Measurements from ENCODE around the gene YBX1. TPM values are rescaled to one million over a fixed set of nuclear protein-coding genes. Genes with fewer than 3 reads are reported as not detected.

YBX1 gene
- total RNA-seq, 1 experiment from 2014 or later = 1,259 TPM

DNA sequence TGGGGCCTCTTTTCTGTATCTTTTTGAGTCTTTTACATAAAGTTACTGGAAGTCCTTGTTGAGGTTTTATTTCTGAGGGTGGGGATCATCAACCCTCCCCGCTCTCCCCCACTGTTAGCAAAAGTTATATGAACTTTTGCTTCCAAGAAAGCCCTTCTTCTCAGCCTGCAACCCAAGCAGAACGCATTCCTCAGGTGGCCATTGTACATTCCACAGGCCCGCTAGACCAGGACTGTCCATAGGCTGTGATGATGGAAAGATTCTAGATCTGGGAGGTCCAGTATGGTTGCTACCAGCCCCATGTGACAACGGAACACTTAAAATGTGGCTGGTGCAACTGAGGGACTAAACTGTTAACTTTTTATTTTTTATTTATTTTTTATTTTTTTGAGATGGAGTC, 11.8 kb upstream of the YBX1 start:
- H3F3A ChIP-seq (ENCODE audit: low read length, unreplicated experiment) = no peaks in the 10 kb centered on the region
- no peaks in the 10 kb centered on the region for H3K9me2 ChIP-seq (replicated peaks; ENCODE audit: low read length)
- H4K20me1 ChIP-seq (ENCODE audit: low read length) = no peaks in the 10 kb centered on the region
- H3K27ac ChIP-seq (ENCODE audit: low read length) = no peak overlapping the region
- BruUV-seq (replicated peaks) = no TSS peak
- intact Hi-C loops (cut with micrococcal nuclease) = no loop called here
- DNase-seq = no peak
- no peak overlapping the region for H2AFZ ChIP-seq (ENCODE audit: low read length)
- no peak overlapping the region for H3K4me3 ChIP-seq (ENCODE audit: low read length)
- peaks cover 48% of the 10 kb centered on the region for H3K36me3 ChIP-seq (ENCODE audit: low read depth, low read length)
- POLR2A ChIA-PET (ENCODE audit: unreplicated experiment) = no interaction called here
- H3K4me2 ChIP-seq (ENCODE audit: low read length) = no peak overlapping the region
- no peaks in the 10 kb centered on the region for H3K4me1 ChIP-seq (ENCODE audit: insufficient read depth, low read length)
- CTCF ChIA-PET = no interaction called here
- H3K27me3 ChIP-seq (ENCODE audit: low read length) = no peaks in the 10 kb centered on the region
- no peak for ATAC-seq
- TF ChIP-seq EZH2 (IDR thresholded peaks at IDR 0.05; ENCODE audit: low read length, unreplicated experiment) (no peak), CTCF (conservative IDR thresholded peaks at IDR 0.05; ENCODE audit: low read depth, low read length) (no peak), EZH2phosphoT487 (IDR thresholded peaks at IDR 0.05; ENCODE audit: borderline replicate concordance, low read length) (no peak)
- no peak overlapping the region for H3K9ac ChIP-seq (ENCODE audit: low read length)
- H3K79me2 ChIP-seq (ENCODE audit: low read length) = no peaks in the 10 kb centered on the region
- no peaks in the 10 kb centered on the region for H3K9me3 ChIP-seq (ENCODE audit: low read length)

- ChIA-PET POLR2A (ENCODE audit: unreplicated experiment) (no interaction called here), CTCF (no interaction called here)
- Histone ChIP-seq H2AFZ (ENCODE audit: low read length) (no peak overlapping the region), H3K9ac (ENCODE audit: low read length) (no peak overlapping the region), H3K4me3 (ENCODE audit: low read length) (no peak overlapping the region), H3K36me3 (ENCODE audit: low read depth, low read length) (peaks cover 27% of the 10 kb centered on the region), H3K79me2 (ENCODE audit: low read length) (no peaks in the 10 kb centered on the region), H3K27ac (ENCODE audit: low read length) (no peak overlapping the region), H3K9me2 (replicated peaks; ENCODE audit: low read length) (no peaks in the 10 kb centered on the region), H3K9me3 (ENCODE audit: low read length) (no peaks in the 10 kb centered on the region), H3F3A (ENCODE audit: low read length, unreplicated experiment) (no peaks in the 10 kb centered on the region), H3K4me2 (ENCODE audit: low read length) (no peak overlapping the region), H3K27me3 (ENCODE audit: low read length) (no peaks in the 10 kb centered on the region), H3K4me1 (ENCODE audit: insufficient read depth, low read length) (no peaks in the 10 kb centered on the region), H4K20me1 (ENCODE audit: low read length) (no peaks in the 10 kb centered on the region)
- intact Hi-C loops (cut with micrococcal nuclease) = no loop called here
- TF ChIP-seq CTCF (conservative IDR thresholded peaks at IDR 0.05; ENCODE audit: low read depth, low read length) (no peak), EZH2 (IDR thresholded peaks at IDR 0.05; ENCODE audit: low read length, unreplicated experiment) (no peak), EZH2phosphoT487 (IDR thresholded peaks at IDR 0.05; ENCODE audit: borderline replicate concordance, low read length) (no peak)
- ATAC-seq = no peak
- BruUV-seq (replicated peaks) = no TSS peak
- DNase-seq = no peak
These were observed 8.0 kb upstream of the YBX1 start for GRCh38 chr1:42674214-42674613.

DNA sequence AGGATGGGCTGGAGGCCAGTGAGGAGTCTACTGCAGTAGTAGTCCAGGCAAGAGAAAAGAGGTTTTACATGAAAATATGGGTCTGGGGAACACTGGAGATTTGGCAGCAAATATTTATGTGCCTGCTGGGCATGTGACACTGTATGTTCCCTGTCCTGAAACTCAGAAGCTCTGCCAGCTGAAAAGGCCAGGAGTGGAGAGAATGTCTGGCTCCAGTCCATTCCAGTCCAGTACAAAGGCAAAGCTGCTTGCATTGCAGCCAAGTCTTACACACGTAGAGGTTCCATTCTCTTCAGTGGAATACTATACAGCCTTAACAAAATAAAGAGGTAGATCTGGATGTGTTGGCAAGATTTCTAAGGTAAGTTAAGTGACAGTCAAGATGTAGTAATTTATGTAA, 7.5 kb upstream of the YBX1 start:
- Histone ChIP-seq H3K27ac (ENCODE audit: low read length) (no peak overlapping the region), H2AFZ (ENCODE audit: low read length) (no peak overlapping the region), H3K4me3 (ENCODE audit: low read length) (no peak overlapping the region), H3K9me2 (replicated peaks; ENCODE audit: low read length) (no peaks in the 10 kb centered on the region), H3K79me2 (ENCODE audit: low read length) (0 out of 2 replicates have a peak, but pooled peaks cover under 1% of the 10 kb centered on the region), H4K20me1 (ENCODE audit: low read length) (no peaks in the 10 kb centered on the region), H3K4me1 (ENCODE audit: insufficient read depth, low read length) (no peaks in the 10 kb centered on the region), H3K36me3 (ENCODE audit: low read depth, low read length) (peaks cover 27% of the 10 kb centered on the region), H3K9ac (ENCODE audit: low read length) (no peak overlapping the region), H3F3A (ENCODE audit: low read length, unreplicated experiment) (no peaks in the 10 kb centered on the region), H3K4me2 (ENCODE audit: low read length) (no peak overlapping the region), H3K9me3 (ENCODE audit: low read length) (no peaks in the 10 kb centered on the region), H3K27me3 (ENCODE audit: low read length) (no peaks in the 10 kb centered on the region)
- CTCF ChIA-PET = no interaction called here
- TF ChIP-seq CTCF (conservative IDR thresholded peaks at IDR 0.05; ENCODE audit: low read depth, low read length) (no peak), EZH2phosphoT487 (IDR thresholded peaks at IDR 0.05; ENCODE audit: borderline replicate concordance, low read length) (no peak), EZH2 (IDR thresholded peaks at IDR 0.05; ENCODE audit: low read length, unreplicated experiment) (no peak)
- no TSS peak for BruUV-seq (replicated peaks)
- POLR2A ChIA-PET (ENCODE audit: unreplicated experiment) = no interaction called here
- intact Hi-C loops (cut with micrococcal nuclease) = no loop called here
- DNase-seq (no peak), ATAC-seq (no peak)
